Umbilical cord (tissue), 2 donors: ENCODE measurements around the gene ULK4. TPM values are rescaled to one million over a fixed set of nuclear protein-coding genes. Genes with fewer than 3 reads are reported as not detected.
"Not testable (repeated sequence)": the region's sequence is repeated elsewhere in the genome, so short reads cannot be mapped to it uniquely, and the experiment has no call there.

Source experiments
- DNase-seq: peaks from one replicate; pipeline ENCODE4 v3.0.0-alpha.2; 2015; ENCODE audit warnings: low spot score
- total RNA-seq: library from RNA; depleted of rRNA; stranded (reverse); fragments of >200 nt; gene quantifications from one replicate; pipeline ENCODE4 v1.2.3, GENCODE V29; 2014; ENCODE audit warnings: low replicate concordance; ENCODE audit not compliant: insufficient read depth

The ULK4 gene
- total RNA-seq, 1 donor from 2014 or later = 76.8 TPM

- no peak for DNase-seq
Observed at GRCh38 chr3:41872157-41872556, 89.7 kb downstream of the ULK4 start.

DNA sequence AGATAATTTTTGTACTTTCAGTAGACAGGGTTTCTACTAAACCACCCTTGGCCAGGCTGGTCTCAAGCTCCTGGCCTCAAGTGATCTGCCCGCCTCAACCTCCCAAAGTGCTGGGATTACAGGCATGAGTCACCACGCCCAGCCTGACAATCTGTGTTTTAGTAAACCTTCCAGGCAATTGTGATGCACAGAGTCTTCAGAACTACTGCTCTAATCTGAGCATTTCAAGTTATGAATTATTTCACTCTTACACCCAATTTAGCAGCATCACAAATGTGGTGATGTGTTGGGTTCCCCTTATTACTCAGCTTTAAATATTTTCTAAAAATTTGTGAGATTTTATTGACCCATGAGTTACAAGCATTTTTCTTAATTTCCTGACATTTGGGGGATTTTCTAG, 94.4 kb downstream of the ULK4 start:
- DNase-seq = no peak

DNA sequence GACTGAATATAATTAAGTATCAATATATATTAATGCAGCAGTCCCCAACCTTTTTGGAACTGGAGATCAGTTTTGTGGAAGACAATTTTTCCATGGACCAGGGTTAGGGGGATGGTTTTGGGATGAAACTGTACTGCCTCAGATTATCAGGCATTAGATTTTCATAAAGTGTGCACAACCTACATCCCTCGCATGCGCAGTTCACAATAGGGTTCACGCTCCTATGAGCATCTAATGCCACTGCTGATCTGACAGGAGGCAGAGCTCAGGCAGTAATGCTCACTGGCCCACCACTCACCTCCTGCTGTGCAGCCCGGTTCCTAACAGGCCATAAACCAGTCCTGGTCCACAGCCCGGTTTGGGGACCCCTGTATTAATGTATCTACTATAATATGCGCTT, 95.6 kb downstream of the ULK4 start:
- no peak for DNase-seq

- no peak for DNase-seq
Observed at GRCh38 chr3:41863024-41863423, 98.9 kb downstream of the ULK4 start.

GRCh38 chr3:41860489-41860888, 101.4 kb downstream of the ULK4 start:
- not testable (repeated sequence) for DNase-seq

GRCh38 chr3:41854956-41855355, 106.9 kb downstream of the ULK4 start:
- DNase-seq = no peak

DNA sequence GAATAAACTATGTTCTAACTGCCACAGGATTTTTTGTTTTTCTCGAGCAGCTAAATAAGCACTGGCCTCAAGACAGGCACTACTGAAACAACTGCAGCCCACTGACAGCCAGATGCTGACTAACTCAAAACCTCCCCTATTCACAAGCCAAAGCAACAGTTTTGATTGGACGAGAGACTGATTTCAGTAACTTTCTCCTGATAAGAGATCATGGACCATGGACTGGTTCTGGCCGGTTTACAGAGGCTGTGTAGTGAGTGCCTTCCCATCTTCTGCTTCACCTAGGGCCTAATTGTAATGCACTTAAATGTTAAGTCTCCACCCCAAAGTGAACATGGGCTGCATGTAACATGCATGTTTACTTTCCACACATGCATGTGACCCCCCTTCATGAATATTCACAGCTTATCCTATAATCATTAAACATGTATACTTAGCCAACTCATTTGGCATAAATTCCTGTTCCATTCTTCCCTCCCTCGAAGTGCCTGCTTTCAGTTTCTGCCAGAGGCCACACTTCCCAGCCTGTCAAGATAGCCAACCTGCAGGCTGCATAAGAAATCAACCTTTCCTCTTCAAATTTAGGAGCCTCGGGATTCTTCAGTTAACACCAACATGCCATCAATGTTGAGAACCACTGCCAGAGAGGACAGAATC, 108.2 kb downstream of the ULK4 start:
- DNase-seq = peak; percentile 23

GRCh38 chr3:41848753-41849574, 112.9 kb downstream of the ULK4 start:
- DNase-seq = no peak

- DNase-seq = no peak
Observed at GRCh38 chr3:41847679-41848078, 114.2 kb downstream of the ULK4 start.

- DNase-seq = no peak
Observed at GRCh38 chr3:41846850-41847249, 115.1 kb downstream of the ULK4 start.

DNA sequence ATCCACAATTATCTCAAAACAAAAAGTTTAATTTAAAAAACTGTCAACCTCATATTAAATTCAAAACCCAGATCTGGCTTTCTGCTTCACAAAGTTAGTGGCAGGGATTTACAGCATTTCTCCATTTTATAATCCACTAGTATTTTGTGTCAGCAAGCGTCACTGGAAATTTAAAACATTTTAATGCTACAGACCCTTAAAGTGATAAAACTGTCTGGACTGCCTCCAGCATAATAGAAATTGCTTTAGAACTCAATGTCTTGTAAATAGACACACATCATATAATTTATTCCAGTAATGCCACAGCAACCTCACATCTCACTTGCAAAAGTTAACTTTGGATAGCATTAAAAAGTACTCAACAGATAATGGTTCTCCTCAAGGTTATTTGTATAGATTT, 116.1 kb downstream of the ULK4 start:
- DNase-seq = peak; percentile 13

- not testable (repeated sequence) for DNase-seq
Observed at GRCh38 chr3:41844256-41844655, 117.6 kb downstream of the ULK4 start.

DNA sequence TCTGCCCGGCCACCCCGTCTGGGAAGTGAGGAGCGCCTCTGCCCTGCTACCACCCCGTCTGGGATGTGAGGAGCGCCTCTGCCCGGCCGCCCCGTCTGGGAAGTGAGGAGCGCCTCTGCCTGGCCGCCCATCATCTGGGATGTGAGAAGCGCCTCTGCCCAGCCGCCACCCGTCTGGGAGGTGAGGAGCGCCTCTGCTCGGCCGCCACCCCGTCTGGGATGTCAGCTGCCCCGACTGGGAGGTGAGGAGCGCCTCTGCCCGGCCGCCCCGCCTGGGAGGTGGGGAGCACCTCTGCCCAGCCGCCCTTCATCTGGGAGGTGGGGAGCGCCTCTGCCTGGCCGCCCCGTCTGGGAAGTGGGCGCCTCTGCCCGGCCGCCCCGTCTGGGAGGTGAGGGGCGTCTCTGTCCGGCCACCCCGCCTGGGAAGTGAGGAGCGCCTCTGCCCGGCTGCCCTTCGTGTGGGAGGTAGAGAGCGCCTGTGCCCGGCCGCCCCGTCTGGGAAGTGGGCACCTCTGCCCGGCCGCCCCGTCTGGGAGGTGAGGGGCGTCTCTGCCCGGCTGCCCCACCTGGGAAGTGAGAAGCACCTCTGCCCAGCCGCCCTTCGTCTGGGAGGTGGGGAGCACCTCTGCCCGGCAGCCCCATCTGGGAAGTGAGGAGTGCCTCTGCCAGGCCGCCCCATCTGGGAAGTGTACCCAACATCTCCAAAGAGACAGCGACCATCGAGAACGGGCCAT, 120.8 kb downstream of the ULK4 start:
- not testable (repeated sequence) for DNase-seq

- DNase-seq = no peak
Observed at GRCh38 chr3:41836360-41837134, 125.4 kb downstream of the ULK4 start.

DNA sequence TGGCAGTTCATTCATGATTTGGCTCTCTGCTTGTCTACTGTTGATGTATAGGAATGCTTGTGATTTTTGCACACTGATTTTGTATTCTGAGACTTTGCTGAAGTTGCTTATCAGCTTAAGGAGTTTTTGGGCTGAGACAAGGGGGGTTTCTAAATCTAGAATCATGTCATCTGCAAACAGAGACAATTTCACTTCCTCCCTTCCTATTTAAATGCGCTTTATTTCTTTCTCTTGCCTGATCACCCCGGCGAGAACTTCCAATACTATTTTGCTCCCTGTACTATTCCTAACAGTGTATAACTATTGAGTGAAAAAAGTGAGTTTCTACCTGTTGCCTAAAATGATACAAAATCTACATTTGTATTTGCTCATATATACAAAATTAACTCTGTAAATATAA, 128.3 kb downstream of the ULK4 start:
- DNase-seq = no peak

DNA sequence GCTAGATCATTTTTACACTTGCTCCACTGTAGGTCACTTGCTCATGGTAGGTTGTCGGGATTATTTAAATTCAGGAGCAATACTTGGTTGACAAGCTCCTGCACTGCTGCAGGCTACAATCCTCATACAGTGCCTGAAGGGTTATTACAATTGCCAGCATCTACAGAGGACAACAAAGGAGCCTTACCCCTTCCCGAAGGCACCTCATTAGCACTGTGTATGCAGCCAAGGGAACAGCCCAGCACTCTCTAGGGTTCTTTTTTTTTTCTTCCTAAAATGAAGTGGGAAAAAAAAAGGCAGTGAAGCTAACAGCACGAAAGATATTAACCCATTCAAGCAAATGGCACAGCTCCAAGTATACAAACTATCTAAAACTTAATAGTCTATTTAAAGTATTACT, 142.7 kb downstream of the ULK4 start:
- no peak for DNase-seq

DNA sequence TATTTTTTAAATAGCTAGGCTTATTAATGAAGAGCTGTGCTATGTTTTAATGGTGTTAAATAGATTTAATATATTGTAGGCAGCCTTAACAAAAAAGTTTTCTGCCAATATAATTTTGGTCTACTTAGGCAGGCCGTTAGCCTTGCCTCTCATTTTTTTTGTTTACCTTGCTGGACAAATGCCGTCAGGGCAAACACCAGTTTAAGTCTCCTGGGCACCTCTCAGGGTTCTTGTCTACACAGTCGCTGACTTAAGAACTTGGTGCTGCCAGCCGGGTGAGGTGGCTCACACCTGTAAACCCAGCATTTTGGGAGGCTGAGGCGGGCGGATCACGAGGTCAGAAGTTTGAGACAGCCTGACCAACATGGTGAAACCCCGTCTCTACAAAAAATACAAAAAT, 153.3 kb downstream of the ULK4 start:
- DNase-seq = no peak

DNA sequence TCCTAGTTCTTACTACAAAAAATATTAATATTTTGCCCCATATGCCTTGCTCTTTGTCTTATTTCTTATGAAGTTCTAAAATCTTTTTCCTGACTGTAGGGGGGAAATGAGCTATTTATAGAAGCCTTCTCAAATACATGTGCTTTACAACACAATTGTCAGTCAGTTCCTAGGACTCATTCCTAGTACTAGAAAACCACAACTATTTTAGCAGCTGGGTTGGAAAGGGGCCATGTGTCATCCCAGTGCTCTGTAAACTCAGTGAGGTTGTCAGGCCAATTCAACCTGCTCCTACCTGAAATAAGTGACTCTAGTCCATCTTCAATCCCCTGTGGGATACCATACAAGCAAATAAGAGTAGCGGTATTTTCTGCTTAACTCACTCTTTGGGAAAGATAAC, 153.8 kb downstream of the ULK4 start:
- DNase-seq = no peak

DNA sequence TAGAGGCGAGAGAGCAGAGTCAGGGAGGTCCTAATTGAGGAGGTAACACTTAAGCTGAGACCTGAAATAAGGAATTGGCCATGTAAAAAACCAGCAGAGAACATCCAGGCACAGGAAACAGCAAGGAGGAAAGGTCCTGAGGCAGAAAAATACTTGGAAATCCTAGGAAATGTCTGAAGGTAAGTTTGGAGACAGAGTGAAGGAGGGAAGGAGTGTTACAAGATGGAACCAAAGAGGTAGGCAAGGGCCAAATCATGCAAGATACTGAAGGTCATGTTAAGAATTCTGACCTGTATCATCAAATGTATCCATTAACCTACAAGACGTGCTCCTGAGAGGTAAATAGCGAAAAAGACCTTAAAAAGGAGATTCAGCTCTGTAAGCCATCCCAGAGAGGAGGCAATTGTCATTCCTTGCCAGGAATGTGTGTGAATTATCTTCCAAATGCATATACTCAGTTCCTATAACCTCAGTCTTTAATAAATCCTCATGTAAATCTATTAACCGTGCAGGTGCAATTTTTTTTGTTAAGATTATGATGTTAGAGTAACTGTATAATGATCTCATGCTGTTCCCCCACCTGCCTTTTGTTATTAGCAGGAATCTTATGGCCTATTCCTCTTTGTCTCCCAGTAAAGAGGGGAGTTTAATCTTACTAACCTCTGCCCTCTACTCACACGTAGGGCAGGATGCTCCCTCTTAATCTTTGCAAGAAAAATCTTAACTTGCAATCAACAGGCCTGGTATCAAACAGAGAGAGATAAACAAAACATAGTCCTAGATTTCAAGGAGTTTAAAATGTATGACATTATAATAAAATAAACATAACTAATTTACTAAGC, 166.9 kb downstream of the ULK4 start:
- DNase-seq = no peak

DNA sequence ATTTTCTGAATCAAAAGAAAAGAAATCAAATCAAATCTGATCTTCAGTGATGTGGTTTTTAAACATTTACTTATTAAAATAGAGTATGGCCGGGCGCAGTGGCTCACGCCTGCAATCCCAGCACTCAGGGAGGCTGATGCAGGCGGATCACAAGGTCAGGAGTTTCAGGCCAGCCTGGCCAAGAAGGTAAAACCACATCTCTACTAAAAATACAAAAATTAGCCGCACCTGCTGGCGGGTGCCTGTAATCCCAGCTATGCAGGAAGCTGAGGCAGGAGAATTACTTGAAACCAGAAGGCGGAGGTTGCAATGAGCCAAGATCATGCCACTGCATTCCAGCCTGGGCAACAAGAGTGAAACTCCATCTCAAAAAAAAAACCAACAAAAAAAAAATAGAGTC, 169.1 kb downstream of the ULK4 start:
- DNase-seq = no peak

DNA sequence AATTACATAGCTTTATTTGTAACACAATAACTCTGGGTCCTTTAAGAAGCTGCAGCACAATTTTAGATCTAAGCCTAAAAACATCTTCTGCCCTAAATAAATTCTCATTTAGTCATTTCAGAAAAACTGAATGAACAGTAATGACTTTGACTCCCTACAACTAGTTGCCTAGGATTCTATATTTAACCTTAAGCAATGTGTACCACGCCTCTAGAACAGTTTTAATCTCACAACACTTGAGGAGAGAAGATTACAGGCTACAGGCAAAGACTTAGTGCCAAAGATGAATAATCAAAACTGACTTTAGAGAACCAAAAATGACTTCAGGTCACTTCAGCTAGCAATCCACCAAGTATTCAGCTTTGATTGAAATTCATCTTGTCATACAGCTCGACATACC, 192.8 kb downstream of the ULK4 start:
- DNase-seq = no peak
